Kidney (tissue), 14 donors: ENCODE results near the gene USP2. TPM values are rescaled to one million over a fixed set of nuclear protein-coding genes. Genes with fewer than 3 reads are reported as not detected.

Experiments used
- DNase-seq, 5 donors: peaks; one replicate each; pipeline ENCODE4 v3.0.0-alpha.2; 2013 to 2020
- FAIRE-seq: peaks from 2 replicates; lab custom pipeline; 2012; peaks lifted over from hg19 to GRCh38; lab: Jason Lieb, UNC
- H3K27ac ChIP-seq, 2 donors: one replicate each; pipeline ENCODE4 v1.7.0; 2013; ENCODE audit warnings: low read depth in 2 of 2, low read length in 2 of 2, inconsistent platforms in 1 of 2
- H3K27me3 ChIP-seq: one replicate; pipeline ENCODE4 v1.7.1; 2013; ENCODE audit warnings: low read length, inconsistent platforms; ENCODE audit not compliant: control insufficient read depth, insufficient read depth
- H3K36me3 ChIP-seq, 3 donors: one replicate each; pipeline versions ENCODE4 v1.7.0 to v1.7.1; 2013; ENCODE audit warnings: low read length in 3 of 3, control low read depth in 1 of 3, inconsistent platforms in 1 of 3; ENCODE audit not compliant: insufficient read depth in 3 of 3, control insufficient read depth in 2 of 3
- H3K4me1 ChIP-seq, 3 donors: one replicate each; pipeline versions ENCODE4 v1.7.0 to v1.7.1; 2013; ENCODE audit warnings: low read length in 3 of 3, inconsistent platforms in 1 of 3, low read depth in 1 of 3; ENCODE audit not compliant: control insufficient read depth in 2 of 3, insufficient read depth in 2 of 3
- H3K4me3 ChIP-seq, 3 donors: one replicate each; pipeline versions ENCODE4 v1.7.0 to v1.8.1; 2013; ENCODE audit warnings: low read length in 3 of 3, control low read depth in 1 of 3, inconsistent platforms in 1 of 3
- H3K9ac ChIP-seq, 3 donors: one replicate each; pipeline versions ENCODE4 v1.7.0 to v1.7.1; 2013; ENCODE audit warnings: low read length in 3 of 3, control low read depth in 1 of 3, inconsistent platforms in 1 of 3
- H3K9me3 ChIP-seq, 3 donors: one replicate each; pipeline versions ENCODE4 v1.7.0 to v1.7.1; 2013; ENCODE audit warnings: low read length in 3 of 3, control low read depth in 1 of 3, inconsistent platforms in 1 of 3; ENCODE audit not compliant: control insufficient read depth in 2 of 3, insufficient read depth in 1 of 3
- CTCF ChIP-seq: IDR thresholded peaks from 3 replicates; pipeline ENCODE4 v1.5.1; 2012; ENCODE audit warnings: mild to moderate bottlenecking, moderate library complexity, borderline replicate concordance; ENCODE audit not compliant: insufficient read depth; ENCODE audit errors: extremely low read depth
- intact Hi-C: fragments of 100-400 bp; cut with DNase I; formaldehyde crosslinking; loops from one replicate; pipeline ENCODE4 v1.11.1; 2022
- polyA plus RNA-seq: library from polyadenylated mRNA; stranded (reverse); fragments of 350-450 nt; fragmentation: Illumina TruSeq; extraction: RNeasy Lipid Tissue Mini Kit (QIAGEN cat#74804); gene quantifications from one replicate; pipeline ENCODE4 v1.2.3, GENCODE V29; 2014; ENCODE audit warnings: low read depth, low replicate concordance; ENCODE audit not compliant: insufficient read depth
- total RNA-seq: library from RNA; stranded (reverse); fragmentation: NEBNext Ultra II Directional; extraction: Animal tissue kit (Norgen Biotek cat#: 25700); gene quantifications from one replicate; pipeline ENCODE4 v1.2.1, GENCODE V29; 2021
- donor health status: control.
- donor health status: control.
- donor health status: control.
- donor health status: control.
- donor health status: control.
- donor health status: DM: yes; HTN: yes; CAD: no.
- donor health status: Normal renal cell carcinoma (clear cell type).

The USP2 gene
- total and polyA plus RNA-seq, 2 donors from 2014 or later, result 30.4 to 57.6 TPM

DNA sequence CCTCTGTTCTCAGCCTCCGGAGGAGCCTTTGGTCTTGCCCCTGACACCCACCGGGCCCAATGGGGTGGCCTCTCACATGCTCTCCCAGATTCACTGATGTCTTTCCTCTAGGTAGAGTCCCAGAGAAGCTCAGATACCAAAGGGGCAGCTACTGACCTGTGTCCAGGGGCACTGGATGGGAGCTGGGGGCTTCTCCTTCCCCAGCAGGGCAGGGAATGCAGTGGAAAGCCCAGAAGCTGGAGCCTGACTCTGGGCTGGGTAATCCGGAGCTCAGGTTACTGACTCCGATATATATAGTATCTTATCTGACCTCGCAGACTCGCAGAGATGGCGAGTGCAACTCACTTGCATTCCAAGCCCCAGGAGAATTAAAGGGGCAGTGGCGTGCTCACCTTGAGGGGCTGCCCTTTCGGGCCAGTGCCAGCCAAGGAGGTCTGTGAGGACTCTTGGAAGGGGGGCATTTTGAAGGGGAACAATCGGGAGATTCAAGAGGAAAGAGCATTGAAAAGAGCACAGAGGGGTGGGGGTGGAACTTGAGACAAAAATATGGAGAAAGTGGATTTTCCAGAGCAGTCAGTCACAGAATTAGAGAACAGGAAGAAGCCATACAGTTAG is 2.5 kb downstream of the USP2 start:
- H3K9me3 ChIP-seq, result no peaks in the 10 kb centered on the region
- no peak overlapping the region for H3K9ac ChIP-seq
- H3K27me3 ChIP-seq, result no peaks in the 10 kb centered on the region
- TF ChIP-seq CTCF, result no peak
- FAIRE-seq, result no peak
- H3K36me3 ChIP-seq, result no peaks in the 10 kb centered on the region
- intact Hi-C loops, result no loop called here
- peak in 4 of 5 donors; percentile 35 to 49 (median 44) for DNase-seq
- H3K4me3 ChIP-seq, result peak overlapping the region in 1 of 3 donors; percentile 27
- peaks cover 0 to 35% (median 29%) of the 10 kb centered on the region in 3 donors for H3K4me1 ChIP-seq
- H3K27ac ChIP-seq, result no peak overlapping the region

DNA sequence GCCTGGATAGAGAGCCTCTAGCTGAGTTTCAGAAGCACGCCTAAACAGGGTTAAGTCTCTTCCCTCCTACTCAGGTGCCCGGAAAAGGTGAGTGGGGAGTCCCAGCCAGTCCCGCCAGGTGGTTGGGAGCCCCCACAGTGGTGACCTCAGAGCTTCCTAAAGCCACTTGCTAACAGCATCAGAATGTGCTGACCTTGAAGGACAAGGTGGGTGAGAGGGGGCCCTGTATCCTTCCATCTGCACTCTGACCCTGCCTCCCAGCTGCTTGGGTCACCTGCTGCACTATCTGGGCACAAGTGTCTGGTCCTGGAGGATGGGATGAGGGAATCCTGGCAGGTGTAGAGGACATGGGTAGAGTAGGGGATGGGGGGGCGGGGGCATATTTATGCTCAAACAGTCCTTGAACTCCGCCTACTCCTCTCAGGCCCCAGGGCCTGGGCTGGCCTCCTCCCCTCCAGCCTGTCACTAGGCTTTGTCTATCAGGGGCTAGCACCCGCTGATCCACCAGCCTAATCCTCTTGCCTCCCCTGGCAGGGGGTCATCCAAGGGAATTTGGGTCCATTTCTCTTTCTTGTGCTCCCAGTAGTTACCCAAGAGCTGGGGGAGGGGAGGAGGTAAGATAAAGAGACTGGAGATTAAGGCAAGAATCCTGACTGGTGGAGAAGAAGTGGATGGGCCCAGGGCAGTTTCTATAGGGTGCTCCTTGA is 3.4 kb downstream of the USP2 start:
- H3K4me3 ChIP-seq, result no peak overlapping the region
- no peak for TF ChIP-seq CTCF
- no peaks in the 10 kb centered on the region for H3K9me3 ChIP-seq
- peak in 1 of 5 donors; percentile 29 for DNase-seq
- H3K9ac ChIP-seq, result no peak overlapping the region
- H3K4me1 ChIP-seq, result peaks cover 0 to 42% (median 34%) of the 10 kb centered on the region in 3 donors
- intact Hi-C loops, result no loop called here
- no peak overlapping the region for H3K27ac ChIP-seq
- no peaks in the 10 kb centered on the region for H3K36me3 ChIP-seq
- FAIRE-seq, result no peak
- no peaks in the 10 kb centered on the region for H3K27me3 ChIP-seq

GRCh38 chr11:119377112-119377901 is 4.2 kb downstream of the USP2 start:
- H3K27ac ChIP-seq, result no peak overlapping the region
- peak in 1 of 5 donors; percentile 70 for DNase-seq
- peaks cover 0 to 42% (median 33%) of the 10 kb centered on the region in 3 donors for H3K4me1 ChIP-seq
- no peak overlapping the region for H3K4me3 ChIP-seq
- no peaks in the 10 kb centered on the region for H3K9me3 ChIP-seq
- H3K36me3 ChIP-seq, result no peaks in the 10 kb centered on the region
- intact Hi-C loops, result no loop called here
- H3K9ac ChIP-seq, result no peak overlapping the region
- FAIRE-seq, result no peak
- no peak for TF ChIP-seq CTCF
- no peaks in the 10 kb centered on the region for H3K27me3 ChIP-seq
